MCF 10A (cell line): ENCODE measurements around the gene ATG14. TPM values are rescaled to one million over a fixed set of nuclear protein-coding genes. Genes with fewer than 3 reads are reported as not detected.

Source experiments
- BruUV-seq: library from RNA; stranded (reverse); fragments of 400-500 nt; replicated peaks from 2 replicates; lab custom pipeline; 2021; lab: Mats Ljungman, UMichigan
- CTCF ChIA-PET: fragments of 300-600 bp; sonication (Branson Sonifier 250); formaldehyde crosslinking; extraction: SDS; loops from one replicate; lab custom pipeline; 2021; ENCODE audit warnings: antibody characterized with exemption, inconsistent platforms; lab: Yijun Ruan, JAX
- POLR2A ChIA-PET: fragments of 300-600, 350-650 bp; sonication (Branson Sonifier 250); formaldehyde crosslinking; extraction: SDS; loops from one replicate; lab custom pipeline; 2020; ENCODE audit warnings: antibody characterized with exemption, inconsistent platforms; lab: Yijun Ruan, JAX
- DNase-seq: peaks from one replicate; pipeline ENCODE4 v3.0.0-alpha.2; 2018; ENCODE audit not compliant: unreplicated experiment
- H3K27ac Mint-ChIP-seq: one replicate; pipeline ENCODE4 v1.8.0; 2022; ENCODE audit warnings: mild to moderate bottlenecking, low read depth, mixed read lengths; ENCODE audit not compliant: unreplicated experiment
- H3K27me3 Mint-ChIP-seq: one replicate; pipeline ENCODE4 v1.8.0; 2022; ENCODE audit warnings: mixed read lengths; ENCODE audit not compliant: insufficient read depth, unreplicated experiment
- H3K36me3 Mint-ChIP-seq: one replicate; pipeline ENCODE4 v1.8.0; 2022; ENCODE audit warnings: mild to moderate bottlenecking, moderate library complexity, mixed read lengths; ENCODE audit not compliant: insufficient read depth, unreplicated experiment
- H3K4me1 Mint-ChIP-seq: one replicate; pipeline ENCODE4 v1.8.0; 2022; ENCODE audit warnings: mixed read lengths; ENCODE audit not compliant: insufficient read depth, unreplicated experiment
- H3K4me3 Mint-ChIP-seq: one replicate; pipeline ENCODE4 v1.8.0; 2022; ENCODE audit warnings: mild to moderate bottlenecking, moderate library complexity, mixed read lengths; ENCODE audit not compliant: unreplicated experiment
- H3K9me3 Mint-ChIP-seq: one replicate; pipeline ENCODE4 v1.8.0; 2022; ENCODE audit warnings: mixed read lengths; ENCODE audit not compliant: unreplicated experiment
- CTCF ChIP-seq: fragments of 200-600 bp; IDR thresholded peaks from one replicate; pipeline ENCODE4 v1.8.0; 2022; ENCODE audit warnings: antibody characterized with exemption, mild to moderate bottlenecking; ENCODE audit not compliant: unreplicated experiment
- intact Hi-C: fragments of 100-400 bp; cut with micrococcal nuclease; formaldehyde crosslinking; loops from 2 replicates; pipeline ENCODE4 v1.14.1; 2022
- total RNA-seq: library from RNA; stranded (reverse); gene quantifications from 2 replicates; pipeline ENCODE4 v1.2.3, GENCODE V29; 2022

ATG14 gene
- total RNA-seq, 1 experiment from 2014 or later: 6.6 TPM

- POLR2A ChIA-PET: no interaction called here
- TF ChIP-seq CTCF: no peak
- Mint-ChIP-seq H3K4me1 (peaks cover 8% of the 10 kb centered on the region), H3K27ac (no peak overlapping the region), H3K4me3 (no peak overlapping the region), H3K36me3 (peaks cover 13% of the 10 kb centered on the region), H3K9me3 (no peaks in the 10 kb centered on the region), H3K27me3 (no peaks in the 10 kb centered on the region)
- intact Hi-C loops: no loop called here
- no TSS peak for BruUV-seq
- no peak for DNase-seq
- CTCF ChIA-PET: no interaction called here
Measured at GRCh38 chr14:55401751-55402150, 9.9 kb downstream of the ATG14 start.

DNA sequence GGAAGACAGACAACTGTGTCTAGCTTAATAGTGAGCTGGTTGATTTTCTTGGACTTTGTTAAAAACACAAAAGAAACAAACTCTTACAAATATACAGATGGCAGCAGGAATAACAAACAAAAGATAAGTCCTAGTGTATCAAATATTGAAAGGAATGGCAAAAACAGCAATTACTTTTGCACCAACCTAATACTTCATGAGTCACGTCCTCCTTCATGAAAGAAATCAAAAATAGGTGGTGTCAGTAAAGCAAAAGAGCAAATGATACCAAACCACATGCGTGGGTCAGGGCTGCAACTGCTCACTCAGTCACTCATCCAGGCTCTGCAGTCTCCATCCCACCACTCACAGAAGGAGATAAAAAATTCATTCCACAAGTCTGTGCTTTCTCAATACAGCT is 11.8 kb downstream of the ATG14 start:
- DNase-seq: no peak
- H3K27ac Mint-ChIP-seq: no peak overlapping the region
- CTCF ChIA-PET: no interaction called here
- POLR2A ChIA-PET: interaction anchor here (0.6 to 1.5 kb wide), 4 partner anchors 11 to 107 kb away, joined by 3 to 11 read pairs (median 3); partner anchors contain the start of gene ATG14
- intact Hi-C loops: no loop called here
- no peak overlapping the region for H3K4me3 Mint-ChIP-seq
- peaks cover 21% of the 10 kb centered on the region for H3K36me3 Mint-ChIP-seq
- TF ChIP-seq CTCF: no peak
- no TSS peak for BruUV-seq
- no peaks in the 10 kb centered on the region for H3K27me3 Mint-ChIP-seq
- peaks cover 8% of the 10 kb centered on the region for H3K4me1 Mint-ChIP-seq
- no peaks in the 10 kb centered on the region for H3K9me3 Mint-ChIP-seq

DNA sequence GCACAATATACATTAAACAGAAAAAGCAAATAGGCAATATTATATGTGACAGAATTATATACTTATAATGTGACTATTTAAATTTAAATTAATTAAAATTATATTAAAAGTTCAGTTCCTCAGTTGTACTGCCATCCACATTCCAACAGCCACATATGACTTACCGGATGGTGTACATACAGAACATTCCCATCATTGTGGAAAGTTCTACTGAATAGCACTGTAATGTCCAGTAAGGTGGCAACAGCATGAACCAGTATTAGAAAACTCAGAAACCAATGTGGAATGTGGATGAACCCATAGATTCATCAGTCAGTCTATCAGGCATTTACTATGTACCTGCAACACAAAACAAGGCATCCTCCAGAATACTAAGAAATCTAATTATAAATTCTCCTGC is 12.4 kb downstream of the ATG14 start:
- intact Hi-C loops: no loop called here

DNA sequence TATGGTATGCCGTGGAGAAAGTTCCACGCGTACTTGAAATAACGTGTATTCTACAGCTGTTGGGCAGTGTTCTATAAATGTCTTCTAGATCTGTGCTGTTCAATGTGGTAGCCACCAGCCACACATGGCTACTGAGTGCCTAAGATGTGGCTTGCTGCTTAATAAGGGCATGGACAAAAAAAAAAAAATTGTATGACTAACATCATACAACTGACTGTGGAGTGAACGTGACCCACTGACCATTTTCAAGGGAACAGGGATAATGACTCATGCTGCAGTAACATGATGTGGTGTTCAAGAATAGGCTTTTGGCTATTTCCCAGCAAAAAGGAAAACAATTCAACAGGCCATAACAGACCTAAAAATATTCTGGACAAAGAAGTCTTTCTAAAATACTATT is 13.0 kb downstream of the ATG14 start:
- H3K27me3 Mint-ChIP-seq: no peaks in the 10 kb centered on the region
- H3K4me3 Mint-ChIP-seq: no peak overlapping the region
- peaks cover 8% of the 10 kb centered on the region for H3K4me1 Mint-ChIP-seq
- intact Hi-C loops: no loop called here
- H3K36me3 Mint-ChIP-seq: peaks cover 30% of the 10 kb centered on the region
- H3K9me3 Mint-ChIP-seq: no peaks in the 10 kb centered on the region
- TF ChIP-seq CTCF: no peak
- DNase-seq: peak; percentile 94
- H3K27ac Mint-ChIP-seq: peak overlapping the region; percentile 7
- BruUV-seq: no TSS peak
- CTCF ChIA-PET: no interaction called here
- POLR2A ChIA-PET: interaction anchor here (0.6 to 1.6 kb wide), 3 partner anchors 12 to 18 kb away, joined by 3 to 4 read pairs (median 3); partner anchors contain the start of gene ATG14

More for the DNA sequence above, 12.4 kb downstream of the ATG14 start:
- no peak overlapping the region for H3K4me3 Mint-ChIP-seq
- ChIA-PET CTCF (no interaction called here), POLR2A (interaction anchor here (1.5 kb wide), 1 partner anchor 12 kb away, joined by 11 read pairs; the partner anchor contains the start of gene ATG14)
- no peak for TF ChIP-seq CTCF
- BruUV-seq: no TSS peak
- peak overlapping the region; percentile 7 for H3K27ac Mint-ChIP-seq
- H3K36me3 Mint-ChIP-seq: peaks cover 28% of the 10 kb centered on the region
- H3K9me3 Mint-ChIP-seq: no peaks in the 10 kb centered on the region
- no peaks in the 10 kb centered on the region for H3K27me3 Mint-ChIP-seq
- H3K4me1 Mint-ChIP-seq: peaks cover 8% of the 10 kb centered on the region
- no peak for DNase-seq
